HepG2 (cell line): ENCODE data around the gene SLIT3. TPM values are rescaled to one million over a fixed set of nuclear protein-coding genes. Genes with fewer than 3 reads are reported as not detected.

ENCODE experiments used
- ATAC-seq: fragments of 200-7000 bp; cut with Tn5 transposase; 3 replicates; pipeline ENCODE4 v1.9.1; 2020; ENCODE audit warnings: mild to moderate bottlenecking, moderate library complexity
- BruUV-seq: library from RNA; stranded (reverse); fragments of 400-500 nt; replicated peaks from 2 replicates; lab custom pipeline; 2021; lab: Mats Ljungman, UMichigan
- CTCF ChIA-PET: fragments of 300-600 bp; formaldehyde crosslinking; extraction: SDS; loops from one replicate; lab custom pipeline; 2021; ENCODE audit warnings: low total read pairs, inconsistent platforms, low intra/inter-chr PET ratio; lab: Yijun Ruan, JAX
- POLR2A ChIA-PET: fragments of 350-600 bp; sonication (Branson Sonifier 250); formaldehyde crosslinking; loops from one replicate; lab custom pipeline; 2020; ENCODE audit warnings: antibody characterized with exemption, inconsistent platforms; lab: Yijun Ruan, JAX
- DNase-seq: peaks from one replicate; pipeline ENCODE4 v3.0.0-alpha.2; 2015; ENCODE audit warnings: low spot score
- FAIRE-seq: peaks from 3 replicates; lab custom pipeline; 2011; peaks lifted over from hg19 to GRCh38; lab: Jason Lieb, UNC
- H2AFZ ChIP-seq: one replicate; pipeline ENCODE4 v1.6.1; 2011; ENCODE audit warnings: low read length, inconsistent platforms
- H3K27ac ChIP-seq: fragments of 300-600 bp; 3 replicates; pipeline ENCODE4 v1.8.0; 2011; ENCODE audit warnings: mixed run types, mild to moderate bottlenecking, mixed read lengths, low read length, inconsistent platforms; ENCODE audit not compliant: insufficient read depth; ENCODE audit errors: extremely low read length
- H3K27me3 ChIP-seq, 2 experiments: fragments of 200-600 bp in 1 of 2; 2 replicates in 1 of 2; 3 replicates in 1 of 2; pipeline versions ENCODE4 v1.6.0 to v1.8.0; 2011; ENCODE audit warnings: low read length in 2 of 2, mild to moderate bottlenecking in 2 of 2, moderate library complexity in 2 of 2, inconsistent platforms in 1 of 2; ENCODE audit not compliant: insufficient read depth in 2 of 2, control insufficient read depth in 1 of 2
- H3K36me3 ChIP-seq, 2 experiments: fragments of 200-600 bp in 1 of 2; replicated peaks in 1 of 2; 2 replicates in 1 of 2; 3 replicates in 1 of 2; pipeline versions ENCODE4 v1.5.1 to v1.8.0; 2011; ENCODE audit warnings: low read length in 2 of 2, inconsistent platforms in 1 of 2; ENCODE audit not compliant: insufficient read depth in 2 of 2, control insufficient read depth in 1 of 2
- H3K4me1 ChIP-seq: 2 replicates; pipeline ENCODE4 v1.5.1; 2012; ENCODE audit warnings: low read length, inconsistent platforms; ENCODE audit not compliant: insufficient read depth
- H3K4me2 ChIP-seq: 2 replicates; pipeline ENCODE4 v1.6.0; 2011; ENCODE audit warnings: low read depth, low read length, inconsistent platforms
- H3K4me3 ChIP-seq, 3 experiments: fragments of 200-600 bp in 1 of 3; sonication (generic), shearing (Covaris generic) in 1 of 3; replicated peaks in 1 of 3; 2 replicates each; pipeline ENCODE4 v1.5.1; 2011 to 2016; ENCODE audit warnings: low read length in 3 of 3, inconsistent platforms in 2 of 3, low read depth in 2 of 3, mild to moderate bottlenecking in 2 of 3, control low read depth in 1 of 3, mixed read lengths in 1 of 3; ENCODE audit not compliant: insufficient read depth in 1 of 3
- H3K79me2 ChIP-seq: one replicate; pipeline ENCODE4 v1.6.1; 2011; ENCODE audit warnings: low read length, inconsistent platforms; ENCODE audit not compliant: insufficient read depth
- H3K9ac ChIP-seq: 2 replicates; pipeline ENCODE4 v1.6.0; 2011; ENCODE audit warnings: mild to moderate bottlenecking, low read depth, low read length, inconsistent platforms; ENCODE audit not compliant: insufficient read depth
- H3K9me3 ChIP-seq: 2 replicates; pipeline ENCODE4 v1.5.1; 2012; ENCODE audit warnings: mild to moderate bottlenecking, low read length
- H4K20me1 ChIP-seq: 2 replicates; pipeline ENCODE4 v1.6.0; 2011; ENCODE audit warnings: inconsistent platforms, mild to moderate bottlenecking, low read length, moderate library complexity; ENCODE audit not compliant: insufficient read depth
- AGO2 ChIP-seq: fragments of 200-400 bp; formaldehyde crosslinking; optimal IDR thresholded peaks from 2 replicates; pipeline ENCODE3; 2017; ENCODE audit warnings: mild to moderate bottlenecking, low read depth, low read length, moderate library complexity
- CREB1 ChIP-seq, 2 experiments: fragments of 450-650 bp in 1 of 2; IDR thresholded peaks; 2 replicates each; pipeline ENCODE4 v1.6.1; 2016 to 2017; ENCODE audit warnings: control low read depth in 1 of 2, mild to moderate bottlenecking in 1 of 2, missing compliant biosample characterization in 1 of 2, missing genetic modification characterization in 1 of 2
- EHMT2 ChIP-seq: fragments of 200-600 bp; sonication (generic); IDR thresholded peaks from 2 replicates; pipeline ENCODE4 v1.7.0; 2017; ENCODE audit warnings: antibody characterized with exemption, low read depth, low read length, borderline replicate concordance
- HNF4A ChIP-seq: sonication (generic); formaldehyde crosslinking; IDR thresholded peaks from 2 replicates; pipeline ENCODE4 v1.4.0; 2020; ENCODE audit warnings: missing genetic modification reagents
- NFAT5 ChIP-seq: sonication (generic); formaldehyde crosslinking; IDR thresholded peaks from 2 replicates; pipeline ENCODE4 v1.4.0; 2020; ENCODE audit warnings: missing genetic modification reagents
- TEAD3 ChIP-seq: optimal IDR thresholded peaks from 2 replicates; pipeline ENCODE3; 2016; ENCODE audit warnings: borderline replicate concordance
- ZHX1 ChIP-seq: sonication (generic); formaldehyde crosslinking; IDR thresholded peaks from 2 replicates; pipeline ENCODE4 v1.8.1; 2022; ENCODE audit warnings: low read depth, mild to moderate bottlenecking, missing genetic modification reagents
- ZNF639 ChIP-seq: conservative IDR thresholded peaks from 2 replicates; pipeline ENCODE4 v1.6.1; 2018; ENCODE audit warnings: missing genetic modification reagents
- WGBS: methylation state at CpG from one replicate; pipeline ENCODE4 v1.1.6; 2017; ENCODE audit warnings: low lambda C conversion rate; 5-methylcytosine and 5-hydroxymethylcytosine counted together
- in situ Hi-C: cut with HindIII; loops from 2 replicates; pipeline ENCODE4 v1.10.0; 2017; ENCODE audit warnings: low pct_unique_long_range_greater_than_20kb; ENCODE audit not compliant: extremely low pct_ligation_motif_present
- intact Hi-C: fragments of 100-400 bp; cut with micrococcal nuclease; formaldehyde crosslinking; loops from one replicate; pipeline ENCODE4 v1.10.0; 2022; ENCODE audit not compliant: unreplicated experiment
- polyA plus RNA-seq, 8 experiments: library from polyadenylated mRNA; depleted of rRNA in 3 of 8; stranded (reverse) in 7 of 8; unstranded in 1 of 8; fragments of >200 nt; fragmentation: Illumina TruSeq in 4 of 8; extraction: Trizol in 4 of 8; gene quantifications; 2 replicates each; pipeline versions ENCODE4 v1.2.1 to v1.2.3, GENCODE V29; 2011 to 2016; ENCODE audit warnings: low read depth in 4 of 8, missing spikeins in 1 of 8, mixed read lengths in 1 of 8; ENCODE audit not compliant: insufficient read depth in 1 of 8
- total RNA-seq, 5 experiments: library from RNA; depleted of rRNA; stranded (reverse); fragments of >200 nt; fragmentation: Illumina TruSeq; extraction: Trizol; gene quantifications; 2 replicates each; pipeline ENCODE4 v1.2.3, GENCODE V29; 2016; ENCODE audit warnings: low read depth in 1 of 5
- TF ChIP-seq, protein P1 (sequence below): sonication (generic); formaldehyde crosslinking; IDR thresholded peaks from 2 replicates; pipeline ENCODE4 v1.5.0; 2020; ENCODE audit warnings: mild to moderate bottlenecking, missing genetic modification reagents

The SLIT3 gene
- total and polyA plus RNA-seq, 2 of the 13 experiments (the other 11 are each of a cell fraction or from before 2014, with no cell fraction given): not detected

DNA sequence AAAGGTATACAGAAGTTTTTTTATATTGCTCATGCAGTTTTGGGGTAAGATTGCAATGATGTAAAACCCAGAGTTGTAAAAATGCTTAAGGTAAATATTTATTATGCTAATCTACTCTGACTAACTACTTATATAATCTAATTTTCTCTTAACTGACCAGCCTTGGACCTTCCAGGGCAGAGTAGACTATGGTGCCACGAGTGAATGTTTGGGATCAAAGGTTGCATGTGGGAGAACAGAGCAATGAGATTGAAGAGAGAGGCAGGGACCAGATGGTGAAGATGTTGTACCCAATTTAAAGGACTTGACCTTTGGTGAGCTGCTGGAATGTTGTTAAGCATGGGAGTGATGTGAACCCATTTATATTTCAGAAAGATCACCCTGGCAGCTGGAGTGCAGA, 686.9 kb downstream of the SLIT3 start (continued):
- TF ChIP-seq ZHX1 (CRISPR knock-in tag): no peak
- peak; percentile 90 for TF ChIP-seq HNF4A
- TF ChIP-seq EHMT2: 0 out of 2 replicates have a peak, but pooled peaks have one; percentile 44
- TF ChIP-seq CREB1 (IDR thresholded peaks at IDR 0.05): no peak
- TF ChIP-seq CREB1 (CRISPR knock-in tag; IDR thresholded peaks at IDR 0.05): 0 out of 2 replicates have a peak, but pooled peaks have one; percentile 10
- TF ChIP-seq ZNF639 (CRISPR knock-in tag): no peak
- no peak for TF ChIP-seq AGO2

- H3K27ac ChIP-seq: peak overlapping the region; percentile 23
- ATAC-seq (no peak), FAIRE-seq (peak; percentile 43), DNase-seq (no peak)
- TF ChIP-seq, protein P1, sequence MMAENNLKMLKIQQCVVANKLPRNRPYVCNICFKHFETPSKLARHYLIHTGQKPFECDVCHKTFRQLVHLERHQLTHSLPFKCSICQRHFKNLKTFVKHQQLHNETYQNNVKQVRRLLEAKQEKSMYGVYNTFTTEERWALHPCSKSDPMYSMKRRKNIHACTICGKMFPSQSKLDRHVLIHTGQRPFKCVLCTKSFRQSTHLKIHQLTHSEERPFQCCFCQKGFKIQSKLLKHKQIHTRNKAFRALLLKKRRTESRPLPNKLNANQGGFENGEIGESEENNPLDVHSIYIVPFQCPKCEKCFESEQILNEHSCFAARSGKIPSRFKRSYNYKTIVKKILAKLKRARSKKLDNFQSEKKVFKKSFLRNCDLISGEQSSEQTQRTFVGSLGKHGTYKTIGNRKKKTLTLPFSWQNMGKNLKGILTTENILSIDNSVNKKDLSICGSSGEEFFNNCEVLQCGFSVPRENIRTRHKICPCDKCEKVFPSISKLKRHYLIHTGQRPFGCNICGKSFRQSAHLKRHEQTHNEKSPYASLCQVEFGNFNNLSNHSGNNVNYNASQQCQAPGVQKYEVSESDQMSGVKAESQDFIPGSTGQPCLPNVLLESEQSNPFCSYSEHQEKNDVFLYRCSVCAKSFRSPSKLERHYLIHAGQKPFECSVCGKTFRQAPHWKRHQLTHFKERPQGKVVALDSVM (CRISPR knock-in tag): peak; percentile 45; the same call in 1 of the 2 replicates
- TF ChIP-seq NFAT5 (no peak), TEAD3 (CRISPR knock-in tag) (peak; percentile 29)
- H3K9ac ChIP-seq: no peak overlapping the region
- ChIA-PET CTCF (no interaction called here), POLR2A (interaction anchor here (1.1 to 1.3 kb wide), 2 partner anchors 11 to 34 kb away, joined by 3 read pairs; partner anchors contain the start of gene PANK3)
- no peaks in the 10 kb centered on the region for H3K9me3 ChIP-seq
- H3K4me1 ChIP-seq: peaks cover 44% of the 10 kb centered on the region
- in situ Hi-C loops (no loop called here), intact Hi-C loops (loop anchor here (2.0 kb wide), 1 partner anchor 21 kb away; no protein-coding TSS in a partner anchor)
- WGBS: 17% methylated on average over 2 of the region's 2 CpGs
- no peaks in the 10 kb centered on the region for H3K27me3 ChIP-seq
- no peak overlapping the region for H2AFZ ChIP-seq
- no peaks in the 10 kb centered on the region for H3K36me3 ChIP-seq
- peak overlapping the region; percentile 41; the same call in 1 of the 2 replicates for H3K4me2 ChIP-seq
- H3K79me2 ChIP-seq: no peaks in the 10 kb centered on the region
- no peak overlapping the region for H3K4me3 ChIP-seq
- H4K20me1 ChIP-seq: no peaks in the 10 kb centered on the region
- no TSS peak for BruUV-seq
Measured at GRCh38 chr5:168613396-168613795, 687.5 kb downstream of the SLIT3 start.
